HG03520 (cell line): ENCODE results near the gene SPATA31E1.
"Not testable (repeated sequence)": the region's sequence is repeated elsewhere in the genome, so short reads cannot be mapped to it uniquely, and the experiment has no call there.

Source experiments
- ATAC-seq: cut with Tn5 transposase; IDR thresholded peaks from one replicate; pipeline ENCODE4 v1.9.1; 2021; ENCODE audit warnings: mild to moderate bottlenecking, moderate library complexity; ENCODE audit not compliant: unreplicated experiment

The SPATA31E1 gene

GRCh38 chr9:87919013-87919412, 36.3 kb downstream of the SPATA31E1 start:
- not testable (repeated sequence) for ATAC-seq

- ATAC-seq, result not testable (repeated sequence)
Observed at GRCh38 chr9:87921561-87921960, 38.9 kb downstream of the SPATA31E1 start.

DNA sequence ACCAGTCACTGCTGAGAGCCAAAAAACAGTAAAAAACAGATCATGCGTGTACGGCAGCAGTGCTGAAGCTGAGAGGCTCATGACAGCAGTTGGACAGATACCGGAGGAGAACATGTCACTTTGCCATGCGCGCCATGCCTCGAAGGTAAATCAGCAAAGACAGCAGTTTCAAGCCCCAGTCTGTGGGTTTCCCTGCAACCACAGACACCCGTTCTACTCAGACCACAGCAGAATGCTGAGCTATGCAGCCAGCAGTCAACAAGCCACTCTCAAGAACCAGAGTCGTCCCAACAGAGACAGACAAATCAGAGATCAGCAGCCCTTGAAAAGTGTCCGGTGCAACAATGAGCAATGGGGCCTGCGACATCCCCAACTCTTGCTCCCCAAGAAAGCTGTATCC, 40.3 kb downstream of the SPATA31E1 start:
- ATAC-seq, result not testable (repeated sequence)

- not testable (repeated sequence) for ATAC-seq
Observed at GRCh38 chr9:87924851-87925250, 42.2 kb downstream of the SPATA31E1 start.

- not testable (repeated sequence) for ATAC-seq
Observed at GRCh38 chr9:87929152-87929551, 46.5 kb downstream of the SPATA31E1 start.

GRCh38 chr9:87934444-87934843, 51.8 kb downstream of the SPATA31E1 start:
- not testable (repeated sequence) for ATAC-seq

DNA sequence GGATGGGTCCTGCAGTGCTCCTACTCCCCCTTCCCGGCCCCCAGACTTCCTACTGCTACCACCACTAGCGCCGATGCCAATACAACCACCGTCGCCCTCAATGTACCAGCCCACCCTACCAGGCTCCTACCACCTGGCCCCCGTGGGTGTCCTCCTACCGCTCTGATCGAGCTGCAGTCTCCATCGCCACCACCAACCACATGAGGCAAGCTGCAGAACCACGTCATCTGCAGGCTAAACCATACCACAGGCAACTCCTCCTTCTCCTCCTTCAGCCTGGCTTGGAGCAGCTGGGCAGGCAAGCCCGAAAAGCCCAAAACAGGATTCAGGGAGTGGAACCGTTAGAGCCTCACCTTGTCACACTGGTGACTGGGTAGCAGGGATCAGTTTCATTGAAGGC, 54.7 kb downstream of the SPATA31E1 start:
- ATAC-seq, result not testable (repeated sequence)

GRCh38 chr9:87937918-87938317, 55.2 kb downstream of the SPATA31E1 start:
- ATAC-seq, result not testable (repeated sequence)

DNA sequence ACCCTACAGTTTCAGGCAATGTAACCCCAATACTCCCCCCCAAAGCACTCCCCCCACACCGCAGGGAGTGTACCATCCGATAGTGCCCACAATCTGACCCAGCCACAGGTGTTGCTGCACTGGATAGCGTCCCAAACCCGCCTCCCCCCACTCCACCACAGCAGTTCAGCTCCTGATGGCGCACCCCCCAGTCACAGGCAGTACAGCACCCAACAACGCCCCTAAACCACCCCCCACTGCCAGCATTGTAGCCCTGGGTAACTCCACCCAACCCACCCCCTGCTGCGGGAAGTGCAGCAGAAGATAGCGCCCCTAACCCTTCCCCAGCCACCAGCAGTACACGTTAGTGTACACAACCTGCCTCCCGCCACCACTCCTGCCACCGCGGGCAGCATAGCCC, 55.7 kb downstream of the SPATA31E1 start:
- not testable (repeated sequence) for ATAC-seq
